H1 (cell line): ENCODE measurements around the gene FGF12.

Experiments
- BRCA1 ChIP-seq: IDR thresholded peaks from 2 replicates; pipeline ENCODE4 v1.6.1; 2012; ENCODE audit warnings: low read depth, low read length, improper control_type of control experiment
- CEBPB ChIP-seq: IDR thresholded peaks from 2 replicates; pipeline ENCODE4 v1.6.1; 2012; ENCODE audit warnings: low read depth, low read length
- CREB1 ChIP-seq: IDR thresholded peaks from 2 replicates; pipeline ENCODE4 v1.6.1; 2012; ENCODE audit warnings: inconsistent platforms
- KDM1A ChIP-seq: fragments of 200-600, 300-600 bp; sonication (generic); IDR thresholded peaks from 2 replicates; pipeline ENCODE4 v1.7.1; 2016; ENCODE audit warnings: mild to moderate bottlenecking, low read length, borderline replicate concordance
- NRF1 ChIP-seq: IDR thresholded peaks from 2 replicates; pipeline ENCODE4 v1.6.1; 2011; ENCODE audit warnings: mild to moderate bottlenecking, low read depth, low read length, improper control_type of control experiment
- POLR2A ChIP-seq, 2 experiments: IDR thresholded peaks; 1 replicate in 1 of 2; 2 replicates in 1 of 2; pipeline ENCODE4 v1.6.1; 2011; ENCODE audit warnings: low read depth in 2 of 2, low read length in 2 of 2, mild to moderate bottlenecking in 2 of 2; ENCODE audit errors: control extremely low read depth in 1 of 2
- POLR2AphosphoS5 ChIP-seq: IDR thresholded peaks from 2 replicates; pipeline ENCODE4 v1.6.1; 2011; ENCODE audit warnings: low read depth, low read length
- RFX5 ChIP-seq: IDR thresholded peaks from 2 replicates; pipeline ENCODE4 v1.6.1; 2011; ENCODE audit warnings: low read depth, low read length, improper control_type of control experiment, borderline replicate concordance
- SIN3A ChIP-seq, 2 experiments: IDR thresholded peaks in 1 of 2; conservative IDR thresholded peaks in 1 of 2; 2 replicates each; pipeline ENCODE4 v1.6.1; 2011 to 2012; ENCODE audit warnings: low read length in 2 of 2, improper control_type of control experiment in 1 of 2, low read depth in 1 of 2, mild to moderate bottlenecking in 1 of 2
- SP1 ChIP-seq: IDR thresholded peaks from 2 replicates; pipeline ENCODE4 v1.6.1; 2011; ENCODE audit warnings: low read depth, low read length
- SUZ12 ChIP-seq: fragments of 200-600 bp; sonication (generic); IDR thresholded peaks from 2 replicates; pipeline ENCODE4 v1.6.1; 2012; ENCODE audit warnings: mild to moderate bottlenecking, inconsistent platforms, low read length, moderate library complexity, mixed read lengths
- TF ChIP-seq, protein P1 (sequence below), 3 experiments: IDR thresholded peaks; 1 replicate in 2 of 3; 2 replicates in 1 of 3; pipeline versions ENCODE4 v1.5.1 to v1.6.1; 2011; ENCODE audit warnings: low read length in 3 of 3, mild to moderate bottlenecking in 3 of 3, inconsistent platforms in 2 of 3, low read depth in 1 of 3, moderate library complexity in 1 of 3; ENCODE audit not compliant: insufficient read depth in 1 of 3; ENCODE audit errors: control extremely low read depth in 1 of 3
- TF ChIP-seq, protein P2 (sequence below): IDR thresholded peaks from 2 replicates; pipeline ENCODE4 v1.6.1; 2012; ENCODE audit warnings: inconsistent platforms

DNA sequence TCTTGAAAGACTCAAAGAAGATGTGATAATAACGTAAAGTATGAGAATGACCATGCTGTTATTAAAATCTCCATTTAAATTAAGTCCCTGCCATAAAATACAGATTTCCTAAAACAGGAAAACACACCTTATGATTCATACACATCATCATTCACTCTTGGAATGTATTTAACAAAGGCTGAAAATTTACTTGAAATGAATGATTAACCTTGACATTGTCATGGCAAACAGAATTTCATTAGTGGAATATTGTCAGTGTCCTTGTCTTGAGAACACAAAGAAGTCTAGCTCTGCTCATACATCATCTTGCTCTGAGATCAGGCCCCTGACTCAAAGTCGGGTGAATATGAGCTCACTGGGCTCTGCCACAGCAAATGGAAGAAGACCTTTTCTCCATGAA is 313.9 kb downstream of the FGF12 start:
- TF ChIP-seq, protein P1, sequence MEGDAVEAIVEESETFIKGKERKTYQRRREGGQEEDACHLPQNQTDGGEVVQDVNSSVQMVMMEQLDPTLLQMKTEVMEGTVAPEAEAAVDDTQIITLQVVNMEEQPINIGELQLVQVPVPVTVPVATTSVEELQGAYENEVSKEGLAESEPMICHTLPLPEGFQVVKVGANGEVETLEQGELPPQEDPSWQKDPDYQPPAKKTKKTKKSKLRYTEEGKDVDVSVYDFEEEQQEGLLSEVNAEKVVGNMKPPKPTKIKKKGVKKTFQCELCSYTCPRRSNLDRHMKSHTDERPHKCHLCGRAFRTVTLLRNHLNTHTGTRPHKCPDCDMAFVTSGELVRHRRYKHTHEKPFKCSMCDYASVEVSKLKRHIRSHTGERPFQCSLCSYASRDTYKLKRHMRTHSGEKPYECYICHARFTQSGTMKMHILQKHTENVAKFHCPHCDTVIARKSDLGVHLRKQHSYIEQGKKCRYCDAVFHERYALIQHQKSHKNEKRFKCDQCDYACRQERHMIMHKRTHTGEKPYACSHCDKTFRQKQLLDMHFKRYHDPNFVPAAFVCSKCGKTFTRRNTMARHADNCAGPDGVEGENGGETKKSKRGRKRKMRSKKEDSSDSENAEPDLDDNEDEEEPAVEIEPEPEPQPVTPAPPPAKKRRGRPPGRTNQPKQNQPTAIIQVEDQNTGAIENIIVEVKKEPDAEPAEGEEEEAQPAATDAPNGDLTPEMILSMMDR (IDR thresholded peaks at IDR 0.05; ENCODE audit: control extremely low read depth in 1 of 3, insufficient read depth in 1 of 3, low read depth in 1 of 3, low read length in 3 of 3), result no peak
- TF ChIP-seq, protein P2, sequence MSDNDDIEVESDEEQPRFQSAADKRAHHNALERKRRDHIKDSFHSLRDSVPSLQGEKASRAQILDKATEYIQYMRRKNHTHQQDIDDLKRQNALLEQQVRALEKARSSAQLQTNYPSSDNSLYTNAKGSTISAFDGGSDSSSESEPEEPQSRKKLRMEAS, result no peak
- TF ChIP-seq NRF1, result no peak
- TF ChIP-seq POLR2AphosphoS5, result no peak
- no peak for TF ChIP-seq POLR2A (IDR thresholded peaks at IDR 0.05; ENCODE audit: control extremely low read depth in 1 of 2, low read depth in 2 of 2, low read length in 2 of 2)
- no peak for TF ChIP-seq CEBPB
- TF ChIP-seq SIN3A (conservative IDR thresholded peaks at IDR 0.05 in 1 of 2, IDR thresholded peaks at IDR 0.05 in 1 of 2; ENCODE audit: low read depth in 1 of 2, low read length in 2 of 2), result no peak
- no peak for TF ChIP-seq BRCA1
- no peak for TF ChIP-seq SP1
- no peak for TF ChIP-seq SUZ12
- TF ChIP-seq CREB1, result no peak
- no peak for TF ChIP-seq RFX5
- TF ChIP-seq KDM1A, result no peak
